ENCODE results near the gene COA1. TPM values are rescaled to one million over a fixed set of nuclear protein-coding genes. Genes with fewer than 3 reads are reported as not detected.
A peak's percentile ranks its signal among the peaks of the same experiment; 100 is the strongest.
"Not testable (repeated sequence)": the region's sequence is repeated elsewhere in the genome, so short reads cannot be mapped to it uniquely, and the experiment has no call there.

Gene COA1, protein sequence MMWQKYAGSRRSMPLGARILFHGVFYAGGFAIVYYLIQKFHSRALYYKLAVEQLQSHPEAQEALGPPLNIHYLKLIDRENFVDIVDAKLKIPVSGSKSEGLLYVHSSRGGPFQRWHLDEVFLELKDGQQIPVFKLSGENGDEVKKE
- total RNA-seq: 100 to 1,000 TPM in 1 of 4 donors, 10 to 100 TPM in 3; 35.3 to 775 (median 40.0) TPM

DNA sequence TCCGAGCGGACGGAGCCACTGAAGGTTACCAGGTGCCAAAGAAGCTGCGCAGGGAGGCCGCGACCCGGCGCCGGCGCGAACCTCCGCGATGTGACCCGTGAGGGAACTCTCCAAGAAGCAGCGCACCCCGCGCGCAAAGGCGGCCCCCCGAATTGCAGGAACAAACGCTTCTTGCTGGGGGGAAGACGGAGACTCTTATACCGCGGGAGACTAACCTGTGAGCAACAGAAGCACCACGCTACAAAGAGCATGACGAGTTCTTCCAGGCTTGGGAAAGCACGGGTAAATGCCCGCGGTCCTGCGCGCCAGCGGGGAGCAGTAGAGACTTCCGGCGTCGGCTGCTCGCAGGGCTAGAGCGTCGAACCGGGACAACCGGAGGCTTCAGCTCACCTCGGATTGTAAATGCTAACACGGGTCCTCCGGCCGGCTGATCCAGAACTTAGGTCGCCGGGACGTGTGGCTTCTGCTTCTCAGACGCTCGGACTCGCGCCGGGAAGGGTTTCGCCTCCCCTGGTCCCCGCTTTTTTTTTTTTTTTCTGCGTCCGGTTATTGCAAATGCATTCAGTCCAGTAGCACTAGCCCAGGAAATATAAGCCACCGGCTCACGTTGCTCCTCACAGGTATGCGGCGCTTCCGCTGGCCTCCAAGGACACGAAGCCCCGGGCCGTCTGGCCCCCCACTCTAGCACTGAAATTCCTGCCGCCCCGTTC lies at the start of gene COA1:
Gene COA1 (minus strand): TSS at position 310 of the 710 bp plus-strand sequence. CDS start 80,909 bp downstream, outside the sequence.
- TF ChIP-seq POLR2AphosphoS5 (IDR thresholded peaks at IDR 0.05): peak in 2 of 3 donors; percentile 29 to 38
- no peak for TF ChIP-seq POLR2A (IDR thresholded peaks at IDR 0.05)
- WGBS: 0% methylated on average over 44 of the region's 66 CpGs
- H3K36me3 ChIP-seq: no peaks in the 10 kb centered on the region
- H3K27me3 ChIP-seq: no peaks in the 10 kb centered on the region
- DNase-seq (ENCODE audit: low spot score in 2 of 2): peak; percentile 87 to 92
- H3K4me3 ChIP-seq: peak within 1 kb of the TSS; percentile 78
- H3K4me1 ChIP-seq: peaks cover 12% of the 10 kb centered on the region
- no peaks in the 10 kb centered on the region for H3K9me3 ChIP-seq
- peak within 1 kb of the TSS; percentile 87 for H3K27ac ChIP-seq

DNA sequence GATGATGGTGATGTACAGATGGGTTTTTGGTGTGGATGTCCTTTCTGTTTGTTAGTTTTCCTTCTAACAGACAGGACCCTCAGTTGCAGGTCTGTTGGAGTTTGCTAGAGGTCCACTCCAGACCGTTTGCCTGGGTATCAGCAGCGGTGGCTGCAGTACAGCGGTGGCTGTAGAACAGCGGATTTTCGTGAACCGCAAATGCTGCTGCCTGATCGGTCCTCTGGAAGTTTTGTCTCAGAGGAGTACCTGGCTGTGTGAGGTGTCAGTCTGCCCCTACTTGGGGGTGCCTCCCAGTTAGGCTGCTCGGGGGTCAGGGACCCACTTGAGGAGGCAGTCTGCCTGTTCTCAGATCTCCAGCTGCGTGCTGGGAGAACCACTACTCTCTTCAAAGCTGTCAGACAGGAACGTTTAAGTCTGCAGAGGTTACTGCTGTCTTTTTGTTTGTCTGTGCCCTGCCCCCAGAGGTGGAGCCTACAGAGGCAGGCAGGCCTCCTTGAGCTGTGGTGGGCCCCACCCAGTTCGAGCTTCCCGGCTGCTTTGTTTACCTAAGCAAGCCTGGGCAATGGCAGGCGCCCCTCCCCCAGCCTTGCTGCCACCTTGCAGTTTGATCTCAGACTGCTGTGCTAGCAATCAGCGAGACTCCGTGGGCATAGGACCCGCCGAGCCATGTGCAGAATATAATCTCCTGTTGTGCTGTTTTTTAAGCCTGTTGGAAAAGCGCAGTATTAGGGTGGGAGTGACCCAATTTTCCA lies 49.1 kb upstream of the COA1 start:
- WGBS: 85% methylated on average over 7 of the region's 18 CpGs
- H3K4me3 ChIP-seq; H3K9me3 ChIP-seq; H3K36me3 ChIP-seq; DNase-seq (ENCODE audit: low spot score in 2 of 2); H3K27me3 ChIP-seq: not testable (repeated sequence)
- peaks cover 19% of the 10 kb centered on the region for H3K4me1 ChIP-seq
- H3K27ac ChIP-seq: peak overlapping the region; percentile 53

DNA sequence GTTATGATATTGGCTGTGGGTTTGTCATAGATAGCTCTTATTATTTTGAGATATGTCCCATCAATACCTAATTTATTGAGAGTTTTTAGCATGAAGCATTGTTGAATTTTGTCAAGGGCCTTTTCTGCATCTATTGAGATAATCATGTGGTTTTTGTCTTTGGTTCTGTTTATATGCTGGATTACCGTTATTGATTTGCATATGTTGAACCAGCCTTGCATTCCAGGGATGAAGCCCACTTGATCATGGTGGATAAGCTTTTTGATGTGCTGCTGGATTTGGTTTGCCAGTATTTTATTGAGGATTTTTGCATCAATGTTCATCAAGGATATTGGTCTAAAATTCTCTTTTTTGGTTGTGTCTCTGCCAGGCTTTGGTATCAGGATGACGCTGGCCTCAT lies 45.9 kb upstream of the COA1 start:
- 96% methylated on average over 2 of the region's 2 CpGs for WGBS
- H3K36me3 ChIP-seq: peaks cover 19% of the 10 kb centered on the region
- not testable (repeated sequence) for H3K27ac ChIP-seq; H3K9me3 ChIP-seq; DNase-seq (ENCODE audit: low spot score in 2 of 2); H3K4me3 ChIP-seq; H3K27me3 ChIP-seq; H3K4me1 ChIP-seq

DNA sequence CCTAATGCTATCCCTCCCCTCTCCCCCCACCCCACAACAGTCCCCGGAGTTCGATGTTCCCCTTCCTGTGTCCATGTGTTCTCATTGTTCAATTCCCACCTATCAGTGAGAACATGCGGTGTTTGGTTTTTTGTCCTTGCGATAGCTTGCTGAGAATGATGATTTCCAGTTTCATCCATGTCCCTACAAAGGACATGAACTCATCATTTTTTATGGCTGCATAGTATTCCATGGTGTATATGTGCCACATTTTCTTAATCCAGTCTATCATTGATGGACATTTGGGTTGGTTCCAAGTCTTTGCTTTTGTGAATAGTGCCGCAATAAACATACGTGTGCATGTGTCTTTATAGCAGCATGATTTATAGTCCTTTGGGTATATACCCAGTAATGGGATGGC lies 43.9 kb upstream of the COA1 start:
- H3K36me3 ChIP-seq: peaks cover 14% of the 10 kb centered on the region
- not testable (repeated sequence) for DNase-seq (ENCODE audit: low spot score in 2 of 2); H3K9me3 ChIP-seq; H3K4me3 ChIP-seq; H3K4me1 ChIP-seq; H3K27me3 ChIP-seq; H3K27ac ChIP-seq
- 96% methylated on average over 6 of the region's 6 CpGs for WGBS

DNA sequence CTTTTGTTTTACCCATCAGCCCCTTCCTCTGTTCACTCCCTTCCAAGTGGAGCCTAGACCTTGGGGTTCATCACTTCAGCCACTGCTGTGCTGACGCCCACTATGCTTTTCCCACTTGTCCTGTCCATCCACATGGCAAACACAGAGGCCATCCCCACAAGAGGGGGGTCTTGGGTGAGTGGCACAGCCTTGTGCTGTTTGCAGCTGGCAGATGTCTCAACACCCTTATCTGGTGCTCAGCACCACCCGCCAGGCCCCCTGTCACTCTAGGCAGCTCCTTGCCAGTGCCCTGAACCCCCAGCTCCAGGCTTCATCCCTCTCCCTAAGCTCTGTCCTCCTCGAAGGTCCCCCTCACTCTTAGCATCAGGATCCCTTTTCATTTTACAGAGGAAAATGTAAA lies 42.2 kb upstream of the COA1 start:
- Histone ChIP-seq H3K9me3 (no peaks in the 10 kb centered on the region), H3K27me3 (no peaks in the 10 kb centered on the region), H3K4me1 (peaks cover 9% of the 10 kb centered on the region), H3K27ac (no peak overlapping the region), H3K36me3 (peaks cover 14% of the 10 kb centered on the region), H3K4me3 (no peak overlapping the region)
- DNase-seq (ENCODE audit: low spot score in 2 of 2): no peak
- 79% methylated on average over 3 of the region's 3 CpGs for WGBS
- no peak for TF ChIP-seq POLR2A (IDR thresholded peaks at IDR 0.05)
- no peak for TF ChIP-seq EP300 (IDR thresholded peaks at IDR 0.05)
- TF ChIP-seq POLR2AphosphoS5 (IDR thresholded peaks at IDR 0.05): no peak
- TF ChIP-seq, protein P1, sequence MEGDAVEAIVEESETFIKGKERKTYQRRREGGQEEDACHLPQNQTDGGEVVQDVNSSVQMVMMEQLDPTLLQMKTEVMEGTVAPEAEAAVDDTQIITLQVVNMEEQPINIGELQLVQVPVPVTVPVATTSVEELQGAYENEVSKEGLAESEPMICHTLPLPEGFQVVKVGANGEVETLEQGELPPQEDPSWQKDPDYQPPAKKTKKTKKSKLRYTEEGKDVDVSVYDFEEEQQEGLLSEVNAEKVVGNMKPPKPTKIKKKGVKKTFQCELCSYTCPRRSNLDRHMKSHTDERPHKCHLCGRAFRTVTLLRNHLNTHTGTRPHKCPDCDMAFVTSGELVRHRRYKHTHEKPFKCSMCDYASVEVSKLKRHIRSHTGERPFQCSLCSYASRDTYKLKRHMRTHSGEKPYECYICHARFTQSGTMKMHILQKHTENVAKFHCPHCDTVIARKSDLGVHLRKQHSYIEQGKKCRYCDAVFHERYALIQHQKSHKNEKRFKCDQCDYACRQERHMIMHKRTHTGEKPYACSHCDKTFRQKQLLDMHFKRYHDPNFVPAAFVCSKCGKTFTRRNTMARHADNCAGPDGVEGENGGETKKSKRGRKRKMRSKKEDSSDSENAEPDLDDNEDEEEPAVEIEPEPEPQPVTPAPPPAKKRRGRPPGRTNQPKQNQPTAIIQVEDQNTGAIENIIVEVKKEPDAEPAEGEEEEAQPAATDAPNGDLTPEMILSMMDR (IDR thresholded peaks at IDR 0.05): no peak

DNA sequence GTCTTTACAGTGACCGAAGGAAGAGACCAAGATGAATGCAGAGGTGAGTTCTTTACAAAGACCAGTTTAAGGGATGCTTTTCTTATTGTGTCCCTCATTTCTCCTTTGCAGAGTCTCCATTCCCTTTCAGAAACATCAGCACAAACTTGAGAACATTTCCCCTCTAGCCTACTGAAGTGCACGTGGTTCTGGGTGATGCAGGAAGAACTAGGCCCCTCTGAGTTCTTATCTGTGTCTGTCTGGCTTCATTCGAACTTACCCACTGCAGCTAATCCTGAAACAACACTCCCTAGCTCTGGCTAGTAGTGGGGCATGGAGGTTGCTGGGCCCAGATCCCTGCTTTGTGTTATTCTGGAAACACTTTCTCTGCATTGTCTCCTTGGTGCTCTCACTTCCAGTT lies 41.8 kb upstream of the COA1 start:
- no peaks in the 10 kb centered on the region for H3K9me3 ChIP-seq
- peaks cover 14% of the 10 kb centered on the region for H3K36me3 ChIP-seq
- WGBS: 78% methylated on average over 3 of the region's 3 CpGs
- no peak overlapping the region for H3K27ac ChIP-seq
- no peak for DNase-seq (ENCODE audit: low spot score in 2 of 2)
- H3K4me1 ChIP-seq: peaks cover 9% of the 10 kb centered on the region
- TF ChIP-seq POLR2AphosphoS5 (IDR thresholded peaks at IDR 0.05): no peak
- no peak for TF ChIP-seq POLR2A (IDR thresholded peaks at IDR 0.05)
- TF ChIP-seq, protein P1 (IDR thresholded peaks at IDR 0.05): no peak
- TF ChIP-seq EP300 (IDR thresholded peaks at IDR 0.05): no peak
- H3K27me3 ChIP-seq: no peaks in the 10 kb centered on the region
- no peak overlapping the region for H3K4me3 ChIP-seq

DNA sequence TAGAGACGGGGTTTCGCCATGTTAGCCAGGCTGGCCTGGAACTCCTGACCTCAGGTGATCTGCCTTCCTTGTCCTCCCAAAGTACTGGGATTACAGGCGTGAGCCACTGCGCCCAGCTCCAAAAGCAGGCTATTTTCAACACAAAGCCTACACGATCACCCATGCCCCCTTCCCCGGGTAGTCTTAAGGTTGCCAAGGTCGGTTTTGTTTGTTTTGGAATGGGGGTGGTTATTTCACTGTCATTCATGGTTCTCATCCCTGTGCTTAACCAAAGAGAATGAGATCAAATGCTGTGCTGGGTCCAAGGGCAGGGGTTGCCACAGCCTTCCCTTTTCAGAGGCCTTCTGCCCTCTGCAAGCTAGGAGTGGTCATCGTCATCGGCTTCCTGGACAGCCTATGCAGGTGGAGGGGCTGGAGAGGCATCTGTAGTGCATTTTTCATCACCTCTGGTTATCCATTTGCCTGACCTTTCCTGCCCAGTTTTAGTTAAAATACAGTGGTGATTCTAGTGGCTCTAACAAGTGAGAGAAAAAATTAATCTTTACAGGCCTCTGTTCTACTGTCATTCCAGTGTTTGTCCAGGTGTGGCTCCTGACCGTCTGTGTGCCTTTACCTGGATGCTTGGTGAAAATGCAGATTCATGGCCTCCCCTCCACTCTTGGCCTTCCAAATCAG lies 40.6 kb upstream of the COA1 start:
- H3K27ac ChIP-seq: no peak overlapping the region
- no peaks in the 10 kb centered on the region for H3K27me3 ChIP-seq
- DNase-seq (ENCODE audit: low spot score in 2 of 2): no peak
- H3K4me1 ChIP-seq: peaks cover 10% of the 10 kb centered on the region
- peaks cover 14% of the 10 kb centered on the region for H3K36me3 ChIP-seq
- WGBS: 83% methylated on average over 10 of the region's 10 CpGs
- H3K4me3 ChIP-seq: no peak overlapping the region
- TF ChIP-seq, protein P1 (IDR thresholded peaks at IDR 0.05): no peak
- TF ChIP-seq POLR2AphosphoS5 (IDR thresholded peaks at IDR 0.05) (no peak), POLR2A (IDR thresholded peaks at IDR 0.05) (no peak), EP300 (IDR thresholded peaks at IDR 0.05) (no peak)
- H3K9me3 ChIP-seq: no peaks in the 10 kb centered on the region
